GM18909 (cell line): ENCODE data around the gene ENTHD1.

ENCODE experiments used
- ATAC-seq: cut with Tn5 transposase; IDR thresholded peaks from one replicate; pipeline ENCODE4 v1.9.1; 2021; ENCODE audit warnings: mild to moderate bottlenecking; ENCODE audit not compliant: unreplicated experiment, poor library complexity

ENTHD1 gene

GRCh38 chr22:39699631-39700360 lies 193.8 kb downstream of the ENTHD1 start:
- ATAC-seq: no peak

- ATAC-seq: no peak
These were observed 195.7 kb downstream of the ENTHD1 start for GRCh38 chr22:39697790-39698430.

- ATAC-seq: no peak
These were observed 199.5 kb downstream of the ENTHD1 start for GRCh38 chr22:39693943-39694500.
